Fibroblast of the aortic adventitia (primary cell): ENCODE results near the gene PEX26. TPM values are rescaled to one million over a fixed set of nuclear protein-coding genes. Genes with fewer than 3 reads are reported as not detected.
A peak's percentile ranks its signal among the peaks of the same experiment; 100 is the strongest.

ENCODE experiments used
- DNase-seq: peaks from one replicate; pipeline ENCODE4 v3.0.0-alpha.2; 2010; ENCODE audit warnings: low read depth
- H3K4me3 ChIP-seq: 2 replicates; pipeline ENCODE4 v1.5.1; 2011; ENCODE audit warnings: low read depth, mild to moderate bottlenecking, control low read depth, low read length, moderate library complexity
- CTCF ChIP-seq: IDR thresholded peaks from 2 replicates; pipeline ENCODE4 v1.5.1; 2011; ENCODE audit warnings: mild to moderate bottlenecking, low read length, control low read depth, inconsistent platforms; ENCODE audit not compliant: insufficient read depth
- total RNA-seq: library from RNA; depleted of rRNA; stranded (reverse); fragments of >200 nt; gene quantifications from 2 replicates; pipeline ENCODE4 v1.2.3, GENCODE V29; 2012; ENCODE audit warnings: low replicate concordance

Gene PEX26
- total RNA-seq, 1 donor: 26.1 TPM

DNA sequence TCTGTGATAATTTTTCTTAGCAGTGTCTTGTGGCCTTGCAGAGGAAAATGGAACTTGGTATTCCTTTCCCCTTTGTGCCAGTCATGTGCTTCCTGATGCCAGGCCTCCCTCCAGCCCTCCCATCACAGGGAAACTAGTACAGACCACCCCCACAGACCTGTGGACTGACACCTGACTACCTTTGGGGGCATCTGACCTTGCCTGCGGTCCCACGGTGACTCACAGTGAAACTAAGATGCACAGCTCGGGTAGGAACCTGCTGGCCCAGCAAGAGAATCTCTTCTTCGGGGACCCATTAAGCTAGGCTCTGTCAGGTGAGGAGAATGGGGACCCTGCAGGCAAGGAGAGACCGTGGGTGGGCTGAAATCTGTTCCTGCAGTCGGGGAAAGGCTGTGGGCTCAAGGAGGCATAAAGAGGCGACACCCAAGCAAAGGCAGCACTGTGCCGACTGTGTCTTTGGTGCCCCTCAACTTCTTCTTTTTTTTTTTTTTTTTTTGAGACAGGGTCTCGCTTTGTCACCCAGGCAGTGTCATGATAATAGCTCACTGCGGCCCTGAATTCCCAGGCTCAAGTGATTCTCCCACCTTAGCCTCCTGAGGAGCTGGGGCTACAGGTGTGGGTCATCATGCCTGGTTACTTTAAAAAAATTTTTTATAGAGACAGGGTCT lies 20.8 kb upstream of the PEX26 start:
- DNase-seq: no peak
- TF ChIP-seq CTCF: no peak
- no peak overlapping the region for H3K4me3 ChIP-seq

- no peak for TF ChIP-seq CTCF
- H3K4me3 ChIP-seq: no peak overlapping the region
- DNase-seq: peak; percentile 100
Observed at GRCh38 chr22:18057568-18058209, 20.1 kb upstream of the PEX26 start.

DNA sequence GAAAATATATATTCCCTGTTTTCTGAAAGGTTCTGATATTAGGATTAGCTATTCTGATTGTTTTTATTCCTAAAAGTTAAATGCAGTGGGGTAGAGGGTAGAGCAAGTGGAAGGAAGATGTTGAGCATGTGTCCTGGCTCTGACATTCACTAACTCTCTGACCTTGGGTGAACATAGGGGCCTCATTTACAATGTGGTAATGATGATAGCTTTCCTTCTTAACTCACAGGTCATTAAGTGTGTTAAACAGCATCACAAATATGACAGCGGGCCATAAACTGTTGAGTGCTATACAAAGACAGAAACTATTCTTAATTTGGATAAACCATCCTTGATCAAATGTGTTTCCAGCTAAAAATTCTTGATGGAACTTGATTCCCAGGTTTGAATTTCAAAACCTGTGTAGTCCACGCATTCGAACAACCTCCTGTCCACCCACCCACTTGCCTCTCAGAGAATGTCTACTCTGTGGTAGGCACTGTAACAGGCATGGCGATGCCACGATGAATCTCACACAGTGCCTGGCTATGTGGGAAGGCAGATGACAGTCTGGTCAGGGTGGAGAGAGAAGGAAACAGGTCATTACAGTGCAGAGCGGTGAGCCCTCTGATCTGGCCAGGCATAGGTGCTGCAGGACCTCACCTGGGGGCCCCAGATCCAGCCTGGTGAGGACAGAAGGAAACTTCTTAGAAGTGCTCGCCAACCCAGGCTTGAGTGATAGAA lies 19.3 kb upstream of the PEX26 start:
- no peak overlapping the region for H3K4me3 ChIP-seq
- DNase-seq: no peak
- no peak for TF ChIP-seq CTCF

DNA sequence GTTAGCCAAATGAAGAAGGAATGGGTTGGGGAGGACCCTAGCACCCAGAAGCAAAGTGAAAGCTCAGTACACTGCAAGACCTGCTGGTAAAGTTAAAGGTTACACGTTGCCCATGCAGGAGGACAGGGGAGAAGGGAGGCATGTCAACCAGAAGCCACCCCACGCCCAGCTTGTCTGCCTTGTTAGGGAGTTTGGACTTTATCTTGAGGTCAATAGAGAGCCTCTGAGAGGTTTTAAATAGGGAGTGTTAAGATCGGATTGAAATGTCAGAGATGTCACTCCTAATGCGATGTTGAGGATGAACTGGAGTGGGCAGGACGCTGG lies 18.7 kb upstream of the PEX26 start:
- no peak overlapping the region for H3K4me3 ChIP-seq
- TF ChIP-seq CTCF: no peak
- no peak for DNase-seq

GRCh38 chr22:18059473-18059872 lies 18.3 kb upstream of the PEX26 start:
- no peak overlapping the region for H3K4me3 ChIP-seq
- TF ChIP-seq CTCF: no peak
- DNase-seq: no peak

DNA sequence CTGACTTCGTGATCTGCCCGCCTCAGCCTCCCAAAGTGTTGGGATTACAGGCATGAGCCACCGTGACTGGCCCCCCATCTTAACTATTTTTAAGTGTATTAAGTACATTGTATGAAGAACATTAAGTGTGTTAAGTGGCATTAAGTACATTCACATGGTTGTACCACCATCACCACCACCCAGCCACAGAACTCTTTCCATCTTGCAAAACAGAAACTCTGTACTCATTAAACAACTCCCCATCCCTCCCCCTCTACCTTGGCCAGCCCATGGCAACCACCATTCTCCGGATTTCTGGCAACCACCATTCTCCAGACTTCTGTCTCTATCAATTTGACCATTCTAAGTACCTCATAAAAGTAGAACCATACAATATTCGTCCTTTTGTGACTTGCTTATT lies 17.8 kb upstream of the PEX26 start:
- DNase-seq: no peak
- H3K4me3 ChIP-seq: no peak overlapping the region
- TF ChIP-seq CTCF: no peak
